ENCODE measurements around the gene GPC3. TPM values are rescaled to one million over a fixed set of nuclear protein-coding genes. Genes with fewer than 3 reads are reported as not detected.

GPC3 gene
- total RNA-seq, 6 experiments from 2014 or later: not detected

DNA sequence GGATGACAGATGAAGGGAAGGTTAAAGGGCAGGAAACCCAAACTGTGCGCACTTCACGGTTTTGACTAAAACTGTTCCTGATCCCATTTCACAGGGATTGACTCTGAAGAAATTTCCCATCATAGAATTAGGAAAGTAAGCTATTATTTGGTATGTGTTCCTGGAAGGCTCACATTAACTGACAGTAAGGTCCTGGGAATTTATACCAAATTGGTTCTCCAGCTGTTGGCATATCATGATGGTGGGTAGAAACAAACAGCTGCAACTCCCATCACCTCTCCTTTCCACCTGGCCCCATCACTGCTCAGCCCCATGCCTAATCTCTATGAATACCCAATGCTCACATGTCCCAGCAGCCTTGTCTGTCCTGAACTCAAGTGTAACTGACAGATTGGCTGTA is 121.2 kb downstream of the GPC3 start:
- Mint-ChIP-seq H3K27ac (no peak overlapping the region), H3K9me3 (peaks cover 8% of the 10 kb centered on the region; the same call in 1 of the 2 replicates), H3K27me3 (ENCODE audit: insufficient read depth) (no peaks in the 10 kb centered on the region; the same call in 1 of the 2 replicates), H3K4me1 (ENCODE audit: low read depth) (no peaks in the 10 kb centered on the region), H3K36me3 (ENCODE audit: low read depth) (no peaks in the 10 kb centered on the region), H3K4me3 (no peak overlapping the region)
- TF ChIP-seq, protein P1, sequence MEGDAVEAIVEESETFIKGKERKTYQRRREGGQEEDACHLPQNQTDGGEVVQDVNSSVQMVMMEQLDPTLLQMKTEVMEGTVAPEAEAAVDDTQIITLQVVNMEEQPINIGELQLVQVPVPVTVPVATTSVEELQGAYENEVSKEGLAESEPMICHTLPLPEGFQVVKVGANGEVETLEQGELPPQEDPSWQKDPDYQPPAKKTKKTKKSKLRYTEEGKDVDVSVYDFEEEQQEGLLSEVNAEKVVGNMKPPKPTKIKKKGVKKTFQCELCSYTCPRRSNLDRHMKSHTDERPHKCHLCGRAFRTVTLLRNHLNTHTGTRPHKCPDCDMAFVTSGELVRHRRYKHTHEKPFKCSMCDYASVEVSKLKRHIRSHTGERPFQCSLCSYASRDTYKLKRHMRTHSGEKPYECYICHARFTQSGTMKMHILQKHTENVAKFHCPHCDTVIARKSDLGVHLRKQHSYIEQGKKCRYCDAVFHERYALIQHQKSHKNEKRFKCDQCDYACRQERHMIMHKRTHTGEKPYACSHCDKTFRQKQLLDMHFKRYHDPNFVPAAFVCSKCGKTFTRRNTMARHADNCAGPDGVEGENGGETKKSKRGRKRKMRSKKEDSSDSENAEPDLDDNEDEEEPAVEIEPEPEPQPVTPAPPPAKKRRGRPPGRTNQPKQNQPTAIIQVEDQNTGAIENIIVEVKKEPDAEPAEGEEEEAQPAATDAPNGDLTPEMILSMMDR (IDR thresholded peaks at IDR 0.05): no peak
- DNase-seq: no peak

DNA sequence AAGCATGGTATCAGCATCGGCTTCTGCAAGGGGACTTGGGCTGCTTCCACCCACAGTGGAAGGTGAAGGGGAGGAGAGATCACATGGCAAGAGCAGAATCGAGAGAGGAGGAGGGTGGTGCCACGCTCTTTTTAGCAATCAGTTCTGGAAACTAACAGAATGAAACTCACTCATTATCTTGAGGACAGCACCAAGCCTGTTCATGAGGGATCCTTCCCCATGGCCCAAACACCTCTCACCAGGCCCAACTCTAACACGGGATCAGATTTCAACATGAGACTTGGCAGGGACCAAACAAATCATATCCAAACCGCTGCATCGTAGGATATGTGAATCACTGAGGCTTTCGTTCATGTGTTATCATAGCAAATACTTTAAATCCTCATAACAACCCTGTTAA is 125.5 kb downstream of the GPC3 start:
- Mint-ChIP-seq H3K9me3 (peaks cover 4% of the 10 kb centered on the region; the same call in 1 of the 2 replicates), H3K36me3 (ENCODE audit: low read depth) (no peaks in the 10 kb centered on the region), H3K27ac (no peak overlapping the region), H3K4me1 (ENCODE audit: low read depth) (no peaks in the 10 kb centered on the region), H3K4me3 (no peak overlapping the region), H3K27me3 (ENCODE audit: insufficient read depth) (no peaks in the 10 kb centered on the region; the same call in 1 of the 2 replicates)
- no peak for DNase-seq
- TF ChIP-seq, protein P1 (IDR thresholded peaks at IDR 0.05): no peak

- TF ChIP-seq, protein P1 (IDR thresholded peaks at IDR 0.05): no peak
- Mint-ChIP-seq H3K36me3 (ENCODE audit: low read depth) (no peaks in the 10 kb centered on the region), H3K4me3 (no peak overlapping the region), H3K9me3 (peaks cover 4% of the 10 kb centered on the region; the same call in 1 of the 2 replicates), H3K4me1 (ENCODE audit: low read depth) (no peaks in the 10 kb centered on the region), H3K27ac (no peak overlapping the region), H3K27me3 (ENCODE audit: insufficient read depth) (no peaks in the 10 kb centered on the region; the same call in 1 of the 2 replicates)
- DNase-seq: no peak
Measured at GRCh38 chrX:133859336-133859735, 126.1 kb downstream of the GPC3 start.

DNA sequence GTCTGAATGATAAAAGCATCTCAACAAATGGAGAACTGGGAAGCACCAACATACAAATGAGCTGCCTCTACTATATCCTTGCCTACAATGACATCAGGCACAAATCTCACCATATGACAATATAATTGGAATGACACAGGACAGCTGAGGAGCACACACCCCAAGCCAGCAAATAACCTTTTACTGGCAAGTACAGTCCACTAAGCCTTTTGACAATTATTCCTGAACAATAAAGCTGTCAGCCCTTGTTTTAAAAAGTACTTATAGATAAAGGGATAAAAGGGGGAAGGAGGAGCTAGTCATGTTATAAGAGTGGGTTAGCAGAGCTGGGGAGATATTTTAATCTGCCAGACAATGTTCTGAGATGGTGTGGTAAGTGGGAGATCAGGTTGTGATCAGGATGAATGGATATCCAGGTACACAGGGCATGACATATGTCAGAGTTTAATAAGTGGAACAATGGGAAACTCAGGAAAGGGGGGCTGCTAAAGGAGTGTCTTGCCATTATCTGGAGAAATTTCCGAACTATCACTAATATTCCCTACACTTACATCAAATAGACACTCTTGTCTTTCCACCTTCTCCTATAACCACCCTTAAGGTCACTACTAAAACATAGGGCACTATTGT is 127.6 kb downstream of the GPC3 start:
- Mint-ChIP-seq H3K4me1 (ENCODE audit: low read depth) (no peaks in the 10 kb centered on the region), H3K9me3 (peaks cover 4% of the 10 kb centered on the region; the same call in 1 of the 2 replicates), H3K27ac (no peak overlapping the region), H3K4me3 (no peak overlapping the region), H3K27me3 (ENCODE audit: insufficient read depth) (no peaks in the 10 kb centered on the region; the same call in 1 of the 2 replicates), H3K36me3 (ENCODE audit: low read depth) (no peaks in the 10 kb centered on the region)
- TF ChIP-seq, protein P1 (IDR thresholded peaks at IDR 0.05): no peak
- no peak for DNase-seq

DNA sequence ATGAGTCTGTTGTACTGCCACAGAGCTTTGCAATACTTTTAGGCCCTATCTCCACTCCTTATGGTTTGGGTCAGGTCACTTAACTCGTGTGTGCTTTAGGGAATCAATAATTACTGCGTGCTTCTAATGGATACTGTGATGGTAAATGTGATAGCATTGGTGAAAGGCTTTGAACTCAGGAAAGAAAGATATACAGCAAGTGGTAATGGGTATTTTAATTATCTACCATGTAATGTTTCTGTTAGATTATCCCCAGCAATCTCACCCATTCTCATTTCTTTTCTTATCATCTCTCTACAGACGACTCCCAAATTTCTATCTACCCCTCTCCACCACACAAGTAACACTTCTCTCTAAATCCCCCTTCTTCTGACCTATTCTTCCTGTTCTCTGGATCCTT is 128.6 kb downstream of the GPC3 start:
- Mint-ChIP-seq H3K4me1 (ENCODE audit: low read depth) (no peaks in the 10 kb centered on the region), H3K27ac (no peak overlapping the region), H3K36me3 (ENCODE audit: low read depth) (no peaks in the 10 kb centered on the region), H3K4me3 (no peak overlapping the region), H3K27me3 (ENCODE audit: insufficient read depth) (no peaks in the 10 kb centered on the region; the same call in 1 of the 2 replicates), H3K9me3 (peaks cover 4% of the 10 kb centered on the region; the same call in 1 of the 2 replicates)
- TF ChIP-seq, protein P1 (IDR thresholded peaks at IDR 0.05): no peak
- no peak for DNase-seq
